Esophagus squamous epithelium (tissue), 4 donors: Measurements from ENCODE around the gene KRT3.

Source experiments
- CTCF ChIP-seq, 6 experiments: fragments of 450-650 bp in 4 of 6; fragments of 200-600 bp in 2 of 6; sonication (generic) in 2 of 6; IDR thresholded peaks; one replicate each; pipeline ENCODE4 v1.5.1; 2016 to 2019; ENCODE audit warnings: antibody characterized with exemption in 6 of 6, mild to moderate bottlenecking in 4 of 6, moderate library complexity in 4 of 6
- POLR2A ChIP-seq, 4 donors: fragments of 450-650 bp; IDR thresholded peaks; one replicate each; pipeline ENCODE4 v1.6.1; 2017; ENCODE audit warnings: antibody characterized with exemption in 4 of 4, mild to moderate bottlenecking in 4 of 4, moderate library complexity in 3 of 4

- no peak for TF ChIP-seq CTCF (IDR thresholded peaks at IDR 0.05)
- no peak for TF ChIP-seq POLR2A (IDR thresholded peaks at IDR 0.05)
Observed at GRCh38 chr12:52790427-52791270, 5.3 kb downstream of the KRT3 start.
